Skeletal muscle cell (primary cell): ENCODE measurements around the gene AGPAT3.
A peak's percentile ranks its signal among the peaks of the same experiment; 100 is the strongest.

Experiments used
- DNase-seq: peaks from one replicate; pipeline ENCODE4 v3.0.0-alpha.2; 2010; ENCODE audit warnings: low read depth
- H3K4me3 ChIP-seq: 2 replicates; pipeline ENCODE4 v1.5.1; 2011; ENCODE audit warnings: low read depth, mild to moderate bottlenecking, control low read depth, low read length, moderate library complexity

Gene AGPAT3

GRCh38 chr21:43982489-43983078 is 117.6 kb downstream of the AGPAT3 start:
- DNase-seq: no peak
- H3K4me3 ChIP-seq: no peak overlapping the region

- H3K4me3 ChIP-seq: no peak overlapping the region
- no peak for DNase-seq
Measured at GRCh38 chr21:43983390-43983789, 118.4 kb downstream of the AGPAT3 start.

- no peak for DNase-seq
- H3K4me3 ChIP-seq: no peak overlapping the region
Measured at GRCh38 chr21:43983860-43984420, 118.9 kb downstream of the AGPAT3 start.

GRCh38 chr21:43984905-43985689 is 120.1 kb downstream of the AGPAT3 start:
- no peak overlapping the region for H3K4me3 ChIP-seq
- no peak for DNase-seq

DNA sequence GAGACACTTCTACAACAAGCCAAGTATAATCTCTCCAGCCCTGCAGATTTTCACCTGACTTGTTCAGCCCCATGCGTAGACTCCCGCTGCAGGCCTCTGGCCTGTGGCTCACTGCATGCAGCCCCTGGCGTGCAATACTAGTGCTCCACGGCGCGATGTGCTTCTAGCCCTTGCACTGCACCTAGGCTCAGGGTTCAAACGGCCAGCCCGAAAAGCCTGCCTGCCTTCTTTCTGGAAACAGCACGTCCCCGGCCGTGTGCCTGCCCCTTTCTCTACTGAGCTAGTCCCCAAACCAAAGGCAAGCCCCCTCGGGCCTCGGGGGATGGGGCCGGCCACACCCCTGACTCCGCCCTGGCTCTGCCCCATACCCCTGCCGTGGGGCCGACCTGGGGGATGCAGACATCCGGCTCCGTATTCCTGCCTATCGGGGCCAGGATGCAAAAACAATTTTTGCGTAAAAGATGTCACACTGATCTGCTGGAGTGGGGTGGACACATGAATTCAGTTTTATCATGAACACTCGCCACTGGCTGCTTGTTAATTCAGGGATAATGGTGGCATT is 120.7 kb downstream of the AGPAT3 start:
- no peak for DNase-seq
- H3K4me3 ChIP-seq: peak overlapping the region; percentile 7

GRCh38 chr21:43986544-43987451 is 121.8 kb downstream of the AGPAT3 start:
- H3K4me3 ChIP-seq: no peak overlapping the region
- DNase-seq: no peak

GRCh38 chr21:43987509-43987908 is 122.5 kb downstream of the AGPAT3 start:
- no peak overlapping the region for H3K4me3 ChIP-seq
- DNase-seq: no peak

- no peak for DNase-seq
- H3K4me3 ChIP-seq: no peak overlapping the region
Measured at GRCh38 chr21:43988016-43988415, 123.0 kb downstream of the AGPAT3 start.

- no peak for DNase-seq
- H3K4me3 ChIP-seq: no peak overlapping the region
Measured at GRCh38 chr21:43988506-43989230, 123.6 kb downstream of the AGPAT3 start.

DNA sequence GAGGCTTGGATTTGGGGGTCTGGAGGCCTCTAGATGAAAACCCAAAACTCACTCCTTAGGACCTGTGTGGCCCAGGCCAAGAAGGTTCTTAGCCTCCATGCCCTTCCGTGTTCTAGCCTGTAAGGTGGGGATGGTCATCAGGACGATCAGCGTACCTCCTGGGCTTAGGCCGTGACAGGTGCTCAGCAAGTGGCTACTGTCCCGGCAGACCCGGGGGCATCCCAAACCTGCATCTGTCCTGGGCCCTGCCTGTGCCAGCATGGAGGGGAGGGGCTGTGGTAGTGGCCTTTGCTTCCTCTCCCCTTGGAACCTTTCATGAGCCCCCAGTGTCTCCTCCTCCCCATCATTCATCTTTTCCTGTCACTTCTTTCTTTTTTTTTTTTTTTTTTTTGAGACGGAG is 124.4 kb downstream of the AGPAT3 start:
- DNase-seq: no peak
- H3K4me3 ChIP-seq: no peak overlapping the region

GRCh38 chr21:43991447-43991991 is 126.5 kb downstream of the AGPAT3 start:
- no peak for DNase-seq
- no peak overlapping the region for H3K4me3 ChIP-seq

DNA sequence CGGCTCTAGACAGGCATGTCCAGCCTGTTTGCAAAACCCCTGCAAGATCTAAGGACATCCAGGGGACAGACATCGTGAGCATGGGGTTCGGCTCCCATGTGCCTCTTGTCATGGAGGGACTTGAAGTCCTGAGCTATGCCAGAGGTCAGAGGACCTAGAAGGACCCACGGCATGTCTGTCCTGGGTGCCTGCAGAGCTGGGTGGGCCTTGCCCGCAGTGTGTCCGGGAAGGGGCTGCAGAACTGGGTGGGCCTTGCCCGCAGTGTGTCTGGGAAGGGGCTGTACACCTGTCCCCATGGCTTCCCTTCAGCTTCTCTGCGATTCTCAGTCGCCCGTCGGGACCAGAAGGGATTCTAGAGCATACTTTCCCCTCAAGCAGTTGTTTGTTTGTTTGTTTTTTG is 127.1 kb downstream of the AGPAT3 start:
- no peak overlapping the region for H3K4me3 ChIP-seq
- DNase-seq: no peak

DNA sequence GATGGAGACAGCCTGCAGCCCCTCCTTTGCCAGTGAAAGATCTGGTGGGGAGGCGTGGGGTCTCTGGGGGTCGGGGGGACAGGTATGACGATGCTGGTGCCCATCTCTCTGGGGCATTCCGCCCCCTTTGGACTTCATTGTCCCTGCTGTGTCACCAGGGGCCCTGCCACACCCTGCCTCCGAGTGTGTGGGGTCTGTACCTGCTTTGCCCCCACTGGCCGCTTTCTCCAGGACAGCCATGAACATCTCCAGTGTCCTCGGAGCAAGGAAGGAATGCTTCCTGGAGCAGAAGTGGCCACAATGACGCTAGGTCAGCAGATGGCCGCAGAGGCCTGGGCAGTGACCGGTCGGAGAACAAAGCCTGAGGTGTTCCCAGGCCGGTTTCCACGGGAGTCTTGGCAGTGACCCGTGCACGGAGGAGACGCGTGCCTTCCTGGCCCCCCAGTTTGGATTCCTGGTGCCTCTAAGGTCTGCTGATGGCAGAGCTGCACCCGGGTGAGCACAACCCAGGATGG is 128.5 kb downstream of the AGPAT3 start:
- no peak for DNase-seq
- H3K4me3 ChIP-seq: no peak overlapping the region

GRCh38 chr21:43994085-43994484 is 129.1 kb downstream of the AGPAT3 start:
- no peak overlapping the region for H3K4me3 ChIP-seq

DNA sequence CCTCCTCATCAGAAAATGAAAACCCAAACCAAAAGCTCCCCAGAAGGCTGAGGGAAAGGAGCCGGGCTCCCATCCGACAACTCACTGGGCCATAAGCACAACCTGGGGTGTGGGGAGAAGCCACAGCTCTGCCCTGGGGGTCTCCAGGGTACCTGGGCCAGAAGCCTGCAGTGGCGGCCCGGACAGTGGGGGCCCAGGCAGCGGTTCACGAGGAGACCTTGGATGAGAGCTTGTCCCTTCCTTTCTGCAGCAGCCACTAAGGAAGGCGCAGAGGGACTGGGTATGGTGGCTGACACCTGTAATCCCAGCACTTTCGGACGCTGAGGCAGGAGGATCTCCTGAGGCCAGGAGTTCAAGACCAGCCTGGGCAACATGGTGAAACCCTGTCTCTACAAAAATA is 129.6 kb downstream of the AGPAT3 start:
- no peak overlapping the region for H3K4me3 ChIP-seq
- no peak for DNase-seq

More at GRCh38 chr21:43994085-43994484, 129.1 kb downstream of the AGPAT3 start:
- DNase-seq: no peak

GRCh38 chr21:43995521-43996105 is 130.6 kb downstream of the AGPAT3 start:
- no peak for DNase-seq

DNA sequence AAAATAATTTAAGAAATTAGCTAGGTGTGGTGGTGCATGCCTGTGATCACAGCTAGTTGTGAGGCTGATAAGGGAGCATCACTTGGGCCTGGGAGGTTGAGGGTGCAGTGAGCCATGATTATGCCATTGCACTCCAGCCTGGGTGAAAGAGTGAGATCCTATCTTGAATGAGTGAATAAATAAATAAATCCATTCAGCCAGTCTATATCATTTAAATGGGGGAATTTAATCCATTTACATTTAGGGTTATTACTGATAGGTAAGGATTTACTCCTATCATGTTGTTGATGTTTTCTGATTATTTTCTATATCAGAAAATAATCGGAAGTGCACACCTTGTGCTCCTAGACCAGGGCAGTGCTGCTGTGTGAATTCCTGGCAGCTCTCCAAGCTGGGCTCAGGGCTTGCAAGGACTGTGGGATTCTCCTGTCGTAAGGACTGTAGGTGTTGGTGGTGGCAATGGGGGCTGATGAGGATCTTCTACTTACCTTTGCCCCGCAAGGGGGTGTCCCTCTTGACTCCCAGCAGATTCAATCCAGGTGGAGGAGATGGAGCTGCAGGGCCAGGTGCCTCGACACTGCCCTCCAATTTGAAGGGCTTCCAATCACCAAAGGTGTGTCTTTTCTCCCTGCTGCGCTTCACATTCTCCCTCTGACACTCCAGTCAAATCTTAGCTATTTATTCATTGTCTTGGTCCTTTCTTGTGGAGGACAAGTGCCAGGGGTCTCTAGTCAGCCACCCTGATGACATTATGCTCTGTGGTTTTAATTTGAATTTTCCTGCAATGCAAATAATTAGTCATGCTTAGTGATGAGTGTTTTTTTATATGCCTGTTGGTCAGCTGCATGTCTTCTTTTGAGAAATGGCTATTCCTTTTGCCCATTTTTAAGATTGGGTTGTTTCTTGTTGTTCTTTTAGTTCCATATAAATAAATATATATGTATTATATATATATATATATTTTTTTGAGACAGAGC is 133.0 kb downstream of the AGPAT3 start:
- DNase-seq: no peak
- no peak overlapping the region for H3K4me3 ChIP-seq

More at GRCh38 chr21:43995521-43996105, 130.6 kb downstream of the AGPAT3 start:
- H3K4me3 ChIP-seq: no peak overlapping the region
